LoVo (cell line): ENCODE results near the gene TDRD7.

ENCODE experiments used
- DNase-seq: peaks from one replicate; pipeline ENCODE4 v3.0.0-alpha.2; 2016; ENCODE audit warnings: low spot score

TDRD7 gene

GRCh38 chr9:97411789-97412625 is at the start of gene TDRD7:
Gene TDRD7 (plus strand): TSS chr9:97412096. CDS start chr9:97428466, 16,370 bp downstream.
- DNase-seq, result peak; percentile 92

DNA sequence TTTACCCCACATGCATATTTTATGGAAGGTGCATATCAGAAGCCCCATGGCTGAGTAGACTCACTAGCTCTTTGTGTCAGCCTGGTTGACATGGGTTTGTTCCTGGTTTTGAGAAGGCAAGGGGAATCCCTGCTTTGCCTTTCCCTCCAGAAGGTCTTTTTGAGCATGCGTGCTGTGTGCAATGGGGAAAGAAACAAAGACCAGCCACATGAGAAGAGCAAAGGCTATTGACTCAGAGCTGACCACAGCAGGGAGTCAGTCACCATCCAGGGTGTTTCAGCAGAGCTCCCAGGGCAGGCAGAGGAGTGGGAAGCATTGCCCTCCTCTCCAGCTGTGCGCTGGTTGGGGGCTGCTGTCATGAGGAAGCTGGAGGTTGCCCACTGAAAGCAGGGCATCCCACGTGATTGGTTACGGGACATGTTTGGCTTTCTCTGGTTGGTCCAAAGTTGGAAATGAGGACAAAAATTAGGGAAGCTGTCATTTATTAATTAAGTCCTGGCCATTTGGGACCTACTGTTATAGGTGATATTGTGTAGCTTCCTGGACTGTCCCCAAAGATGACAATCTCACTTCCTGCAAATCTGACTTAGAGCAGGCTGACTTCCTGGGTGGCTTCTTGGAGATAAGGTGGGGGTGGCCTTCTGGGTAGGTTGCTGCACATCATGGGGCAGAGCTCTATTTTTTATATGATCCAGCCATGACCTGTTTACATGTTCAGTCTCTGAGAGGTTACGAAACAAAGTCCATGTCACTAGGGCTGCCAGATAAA is 48.9 kb upstream of the TDRD7 start:
- DNase-seq, result no peak

GRCh38 chr9:97363661-97364299 is 48.1 kb upstream of the TDRD7 start:
- no peak for DNase-seq

DNA sequence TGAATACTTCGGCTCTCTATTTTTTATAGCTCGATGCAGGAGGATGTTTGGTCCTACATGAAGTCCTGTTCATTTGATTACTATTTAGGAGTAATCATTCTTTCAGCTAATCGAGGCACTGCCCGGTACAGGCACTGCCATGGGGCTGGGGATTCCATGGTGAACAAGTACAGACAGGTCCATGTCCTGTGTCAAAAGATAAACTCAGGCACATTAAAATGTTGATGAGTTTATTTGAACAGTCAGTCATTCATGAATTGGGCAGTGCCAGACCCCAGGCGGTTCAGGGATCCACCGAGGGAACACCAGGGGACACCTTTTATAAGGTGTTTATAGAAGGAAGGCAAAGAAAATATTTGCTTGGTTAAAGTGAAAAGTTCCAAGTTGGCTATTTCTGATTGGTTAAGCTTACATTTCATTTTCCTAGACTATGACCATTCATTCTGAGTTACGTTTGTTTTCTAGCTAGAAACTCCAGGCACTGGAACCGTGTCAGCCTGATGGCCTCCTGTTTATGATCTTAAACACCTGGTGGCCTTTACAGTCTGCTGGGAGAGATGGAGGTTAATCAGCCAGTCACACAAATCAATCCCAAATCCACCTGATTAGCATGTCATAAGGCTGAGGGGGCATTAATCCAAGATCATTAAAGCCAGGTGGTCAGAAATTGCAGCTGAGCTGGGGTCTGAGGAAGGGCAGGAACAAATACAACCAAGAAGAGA is 47.0 kb upstream of the TDRD7 start:
- DNase-seq, result no peak

GRCh38 chr9:97365634-97366033 is 46.3 kb upstream of the TDRD7 start:
- no peak for DNase-seq

DNA sequence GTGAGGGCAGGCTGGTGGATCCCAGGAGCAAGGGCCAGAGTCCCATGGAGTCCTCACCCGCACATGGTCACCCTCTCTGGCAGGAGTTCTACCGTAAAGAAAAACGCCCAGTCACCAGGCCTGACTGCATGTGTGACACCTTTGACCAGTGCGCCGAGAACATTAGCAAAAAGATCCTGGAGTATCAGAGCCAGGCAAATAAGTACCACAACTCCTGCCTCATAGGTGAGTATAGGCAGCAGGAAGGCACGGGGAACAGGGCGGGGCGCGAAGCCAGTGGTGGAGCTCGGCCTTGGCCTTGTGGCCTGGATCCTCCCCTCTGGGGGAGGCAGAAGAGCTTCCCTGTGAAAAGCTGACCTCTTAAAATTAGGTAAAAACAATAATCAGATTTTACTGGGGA is 45.4 kb upstream of the TDRD7 start:
- DNase-seq, result no peak

- DNase-seq, result no peak
Observed at GRCh38 chr9:97366889-97367288, 45.0 kb upstream of the TDRD7 start.

DNA sequence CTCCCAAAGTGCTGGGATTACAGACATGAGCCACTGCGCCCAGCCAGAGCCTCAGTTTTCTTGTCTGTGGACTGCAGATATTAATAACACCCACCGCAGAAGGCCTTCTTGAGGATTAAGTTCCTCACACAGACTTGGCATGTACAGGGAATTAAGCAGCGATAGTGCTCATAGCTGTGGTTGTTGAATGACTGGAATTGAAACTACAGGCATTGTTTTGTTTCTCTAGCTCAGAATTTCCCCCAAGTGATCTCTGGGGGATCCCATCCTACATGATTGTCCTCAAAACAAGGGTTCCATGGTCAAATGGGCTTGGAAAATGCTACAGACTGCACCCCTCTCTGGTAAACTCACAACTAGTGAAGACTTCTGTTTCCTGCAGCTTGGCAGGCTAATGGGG is 44.2 kb upstream of the TDRD7 start:
- no peak for DNase-seq

- DNase-seq, result no peak
Observed at GRCh38 chr9:97368964-97369363, 42.9 kb upstream of the TDRD7 start.

DNA sequence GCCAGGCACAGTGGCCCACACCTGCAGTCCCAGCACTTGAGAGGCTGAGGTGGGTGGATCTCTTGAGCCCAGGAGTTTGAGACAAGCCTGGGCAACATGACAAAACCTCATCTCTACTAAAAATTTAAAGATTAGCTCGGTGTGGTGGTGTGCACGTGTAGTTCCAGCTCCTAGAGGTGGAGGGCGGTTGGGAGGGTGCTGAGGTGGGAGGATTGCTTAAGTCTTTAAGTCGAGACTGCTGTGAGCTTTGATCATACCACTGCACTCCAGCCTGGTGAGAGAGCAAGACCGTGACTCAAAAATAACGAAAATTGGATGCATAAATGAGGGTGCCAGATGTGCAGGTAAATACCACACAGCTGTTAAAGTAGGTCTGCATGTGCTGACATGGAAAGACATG is 39.3 kb upstream of the TDRD7 start:
- no peak for DNase-seq

DNA sequence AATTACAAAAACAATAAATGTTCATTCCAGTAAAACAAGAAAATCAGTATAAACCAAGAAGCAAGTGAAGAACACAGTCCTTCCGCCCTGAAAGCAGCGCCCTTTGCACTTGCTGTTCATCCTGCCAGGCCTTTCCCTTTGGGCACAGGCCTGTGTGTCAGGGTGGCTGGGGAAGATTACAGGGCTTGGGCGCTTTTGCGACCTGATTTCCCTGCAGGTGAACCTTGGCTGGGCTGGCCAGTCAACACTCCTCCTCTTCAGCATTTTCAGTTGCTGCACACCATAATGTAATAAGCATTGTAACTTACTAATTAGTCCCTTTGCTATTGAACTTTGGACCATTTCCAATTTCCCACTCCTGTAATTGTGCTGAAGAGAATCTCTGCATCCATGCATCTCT is 38.6 kb upstream of the TDRD7 start:
- no peak for DNase-seq

GRCh38 chr9:97374811-97375210 is 37.1 kb upstream of the TDRD7 start:
- no peak for DNase-seq

DNA sequence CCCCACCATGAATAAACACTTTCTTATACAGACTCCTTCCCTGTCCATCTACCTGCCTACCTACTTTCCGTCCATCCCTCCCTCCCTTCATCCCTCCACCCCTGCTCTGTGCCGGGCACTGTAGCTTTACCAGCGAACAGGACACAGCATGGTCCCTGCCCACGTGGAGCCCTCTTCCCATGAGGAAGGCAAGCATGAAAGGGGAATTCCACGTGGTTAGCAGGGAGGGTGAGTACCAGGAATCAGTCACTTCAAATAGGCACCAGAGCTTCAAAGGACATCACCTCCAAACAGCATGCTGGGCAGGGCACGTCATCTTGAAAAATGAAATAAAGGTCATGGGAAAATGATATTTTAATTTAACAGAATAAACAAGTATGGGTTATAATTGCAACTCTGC is 35.0 kb upstream of the TDRD7 start:
- no peak for DNase-seq

DNA sequence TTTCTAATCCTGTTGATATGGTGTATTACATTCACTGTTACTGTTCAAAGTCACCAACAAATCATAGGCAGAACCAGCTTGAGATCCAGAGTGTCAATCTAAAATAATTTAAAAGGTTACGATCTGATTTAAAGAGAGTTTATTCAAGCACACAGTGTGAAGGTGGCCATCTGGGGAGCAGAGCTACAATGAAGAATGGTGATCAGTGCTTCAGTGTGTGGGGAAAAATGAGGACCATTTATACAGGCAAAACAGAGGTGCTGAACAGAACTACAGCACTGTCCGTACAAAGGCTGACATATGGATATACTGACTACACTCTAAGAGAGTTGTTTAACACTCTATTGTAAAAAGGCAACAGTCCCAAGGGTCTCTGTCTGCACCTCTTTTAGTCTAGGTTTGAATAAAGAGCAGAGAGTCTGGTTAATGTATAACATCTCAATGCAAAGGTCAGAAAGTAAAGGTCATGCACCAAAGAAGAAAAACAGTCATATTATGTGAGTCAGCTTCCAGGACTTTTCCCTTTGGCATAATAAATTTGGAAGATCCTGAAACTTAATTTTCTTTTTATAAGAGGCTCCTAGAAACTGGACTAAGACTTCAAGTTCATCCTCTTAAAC is 29.7 kb upstream of the TDRD7 start:
- DNase-seq, result peak; percentile 53

GRCh38 chr9:97384406-97385262 is 27.3 kb upstream of the TDRD7 start:
- no peak for DNase-seq

- no peak for DNase-seq
Observed at GRCh38 chr9:97385626-97386264, 26.2 kb upstream of the TDRD7 start.

DNA sequence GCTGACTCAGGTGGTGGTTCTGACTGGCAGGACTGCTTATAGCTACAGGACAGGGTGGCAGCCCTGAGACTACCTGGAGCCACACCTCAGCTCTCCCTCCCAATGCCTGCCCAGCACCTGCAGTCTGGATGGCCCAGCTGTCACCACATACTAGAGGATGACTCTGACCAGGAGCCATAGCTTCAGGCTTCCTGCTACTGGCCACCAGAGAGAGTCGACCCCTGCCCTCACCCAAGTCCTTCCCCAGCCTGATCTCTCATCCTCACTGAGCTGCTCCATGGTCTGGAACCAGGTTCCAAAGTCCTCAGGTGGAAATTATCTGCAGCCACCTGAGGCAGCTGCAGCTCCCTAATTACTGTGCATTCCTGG is 25.6 kb upstream of the TDRD7 start:
- no peak for DNase-seq

DNA sequence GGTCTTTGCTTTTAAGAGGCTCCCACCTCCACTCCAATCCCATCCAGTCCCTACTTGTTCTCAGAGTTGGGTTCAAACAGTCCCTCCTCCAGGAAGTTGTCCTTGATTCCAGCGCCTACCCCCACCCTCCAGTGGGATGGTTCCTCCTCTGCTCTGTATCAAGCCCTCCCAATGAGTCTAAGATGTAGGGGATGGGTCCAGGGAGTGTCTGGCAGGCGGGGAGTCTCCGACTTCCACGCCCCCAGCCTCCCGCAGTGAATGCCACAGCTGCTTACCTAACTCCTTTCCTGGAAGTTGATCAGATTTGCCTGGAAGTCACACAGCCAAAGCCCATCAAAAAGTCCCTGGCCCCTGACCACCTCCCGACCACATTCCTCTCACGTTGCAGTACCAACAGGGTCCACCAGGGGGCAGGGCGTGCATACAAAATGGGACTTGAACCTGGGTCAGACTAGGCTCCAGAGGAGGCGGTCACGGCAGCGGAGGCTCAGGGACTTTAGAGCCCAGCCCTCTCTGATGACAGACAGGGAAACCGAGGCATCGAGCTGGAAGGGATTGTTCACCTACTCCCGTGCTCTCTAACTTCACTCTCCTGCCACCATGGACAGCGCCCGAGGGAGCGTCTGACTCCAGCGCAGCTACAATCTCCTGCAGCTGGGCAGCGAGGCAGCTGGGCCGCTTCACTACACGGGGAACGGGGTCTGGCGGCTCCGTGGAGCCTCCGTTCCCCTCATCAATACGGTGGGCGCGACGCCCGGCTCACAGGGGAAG is 25.0 kb upstream of the TDRD7 start:
- DNase-seq, result peak; percentile 68

- DNase-seq, result no peak
Observed at GRCh38 chr9:97387504-97387886, 24.4 kb upstream of the TDRD7 start.
